Measurements from ENCODE around the gene AKAIN1.

GRCh38 chr18:5093902-5094301, 103.2 kb downstream of the AKAIN1 start:
- TF ChIP-seq, protein P1, sequence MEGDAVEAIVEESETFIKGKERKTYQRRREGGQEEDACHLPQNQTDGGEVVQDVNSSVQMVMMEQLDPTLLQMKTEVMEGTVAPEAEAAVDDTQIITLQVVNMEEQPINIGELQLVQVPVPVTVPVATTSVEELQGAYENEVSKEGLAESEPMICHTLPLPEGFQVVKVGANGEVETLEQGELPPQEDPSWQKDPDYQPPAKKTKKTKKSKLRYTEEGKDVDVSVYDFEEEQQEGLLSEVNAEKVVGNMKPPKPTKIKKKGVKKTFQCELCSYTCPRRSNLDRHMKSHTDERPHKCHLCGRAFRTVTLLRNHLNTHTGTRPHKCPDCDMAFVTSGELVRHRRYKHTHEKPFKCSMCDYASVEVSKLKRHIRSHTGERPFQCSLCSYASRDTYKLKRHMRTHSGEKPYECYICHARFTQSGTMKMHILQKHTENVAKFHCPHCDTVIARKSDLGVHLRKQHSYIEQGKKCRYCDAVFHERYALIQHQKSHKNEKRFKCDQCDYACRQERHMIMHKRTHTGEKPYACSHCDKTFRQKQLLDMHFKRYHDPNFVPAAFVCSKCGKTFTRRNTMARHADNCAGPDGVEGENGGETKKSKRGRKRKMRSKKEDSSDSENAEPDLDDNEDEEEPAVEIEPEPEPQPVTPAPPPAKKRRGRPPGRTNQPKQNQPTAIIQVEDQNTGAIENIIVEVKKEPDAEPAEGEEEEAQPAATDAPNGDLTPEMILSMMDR (conservative IDR thresholded peaks at IDR 0.05 in 1 of 2, IDR thresholded peaks at IDR 0.05 in 1 of 2; ENCODE audit: low read depth in 1 of 2, low read length in 2 of 2), result no peak
- TF ChIP-seq EZH2 (IDR thresholded peaks at IDR 0.05; ENCODE audit: low read length, missing control alignments), result no peak

Data from fibroblast of lung (primary cell).